Activated T-cell treated with anti-CD3 and anti-CD28 coated beads, Interleukin-2, amount 50 U/mL, for 24 hours (primary cell): ENCODE data around the gene GSC2.

Source experiments
- DNase-seq: peaks from one replicate; pipeline ENCODE4 v3.0.0-alpha.2; 2020
- H3K27ac Mint-ChIP-seq: 2 replicates; pipeline ENCODE4 v1.8.0; 2020; ENCODE audit warnings: mild to moderate bottlenecking, mixed read lengths
- H3K27me3 Mint-ChIP-seq: 2 replicates; pipeline ENCODE4 v1.8.0; 2020; ENCODE audit warnings: mixed read lengths
- H3K36me3 Mint-ChIP-seq: 2 replicates; pipeline ENCODE4 v1.8.0; 2020; ENCODE audit warnings: low read depth, mixed read lengths
- H3K4me1 Mint-ChIP-seq: 2 replicates; pipeline ENCODE4 v1.8.0; 2020; ENCODE audit warnings: low read depth, mixed read lengths
- H3K4me3 Mint-ChIP-seq: 2 replicates; pipeline ENCODE4 v1.8.0; 2020; ENCODE audit warnings: mild to moderate bottlenecking, moderate library complexity, mixed read lengths
- H3K9me3 Mint-ChIP-seq: 2 replicates; pipeline ENCODE4 v1.8.0; 2020; ENCODE audit warnings: mixed read lengths

GSC2 gene

DNA sequence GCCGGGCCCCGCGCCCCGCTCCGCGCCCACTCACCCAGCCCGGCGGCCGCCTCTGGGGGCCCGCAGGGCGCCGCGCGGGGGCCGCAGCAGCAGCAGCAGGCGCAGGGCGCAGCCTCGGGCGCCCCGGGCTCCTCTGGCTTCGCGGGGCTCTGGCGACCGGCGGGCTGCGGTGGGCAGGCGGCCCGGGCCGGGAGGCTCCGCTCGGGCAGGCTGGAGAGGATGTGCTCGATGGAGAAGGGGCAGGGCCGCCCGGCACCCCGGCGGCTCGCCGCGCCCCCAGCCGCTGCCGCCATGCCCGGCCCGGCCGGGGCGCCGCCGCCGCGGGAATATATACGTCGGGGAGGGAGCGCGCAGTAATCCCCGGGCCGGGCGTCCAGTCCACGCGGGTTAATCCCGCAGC lies at the start of gene GSC2:
TSS of gene GSC2 (minus strand) at position 302 of the 400 bp plus-strand sequence. CDS start at position 293, 9 bp downstream.
- H3K4me3 Mint-ChIP-seq = peak within 1 kb of the TSS; percentile 32
- H3K9me3 Mint-ChIP-seq = no peaks in the 10 kb centered on the region
- H3K27me3 Mint-ChIP-seq = peaks cover 52% of the 10 kb centered on the region
- peaks cover 5% of the 10 kb centered on the region for H3K4me1 Mint-ChIP-seq
- no peak for DNase-seq
- no peak within 1 kb of the TSS for H3K27ac Mint-ChIP-seq
- no peaks in the 10 kb centered on the region for H3K36me3 Mint-ChIP-seq

- H3K4me3 Mint-ChIP-seq = no peak overlapping the region
- no peaks in the 10 kb centered on the region for H3K27me3 Mint-ChIP-seq
- peaks cover 6% of the 10 kb centered on the region for H3K4me1 Mint-ChIP-seq
- no peak for DNase-seq
- H3K36me3 Mint-ChIP-seq = no peaks in the 10 kb centered on the region
- H3K27ac Mint-ChIP-seq = no peak overlapping the region
- no peaks in the 10 kb centered on the region for H3K9me3 Mint-ChIP-seq
Observed at GRCh38 chr22:19199479-19199878, 49.4 kb upstream of the GSC2 start.

DNA sequence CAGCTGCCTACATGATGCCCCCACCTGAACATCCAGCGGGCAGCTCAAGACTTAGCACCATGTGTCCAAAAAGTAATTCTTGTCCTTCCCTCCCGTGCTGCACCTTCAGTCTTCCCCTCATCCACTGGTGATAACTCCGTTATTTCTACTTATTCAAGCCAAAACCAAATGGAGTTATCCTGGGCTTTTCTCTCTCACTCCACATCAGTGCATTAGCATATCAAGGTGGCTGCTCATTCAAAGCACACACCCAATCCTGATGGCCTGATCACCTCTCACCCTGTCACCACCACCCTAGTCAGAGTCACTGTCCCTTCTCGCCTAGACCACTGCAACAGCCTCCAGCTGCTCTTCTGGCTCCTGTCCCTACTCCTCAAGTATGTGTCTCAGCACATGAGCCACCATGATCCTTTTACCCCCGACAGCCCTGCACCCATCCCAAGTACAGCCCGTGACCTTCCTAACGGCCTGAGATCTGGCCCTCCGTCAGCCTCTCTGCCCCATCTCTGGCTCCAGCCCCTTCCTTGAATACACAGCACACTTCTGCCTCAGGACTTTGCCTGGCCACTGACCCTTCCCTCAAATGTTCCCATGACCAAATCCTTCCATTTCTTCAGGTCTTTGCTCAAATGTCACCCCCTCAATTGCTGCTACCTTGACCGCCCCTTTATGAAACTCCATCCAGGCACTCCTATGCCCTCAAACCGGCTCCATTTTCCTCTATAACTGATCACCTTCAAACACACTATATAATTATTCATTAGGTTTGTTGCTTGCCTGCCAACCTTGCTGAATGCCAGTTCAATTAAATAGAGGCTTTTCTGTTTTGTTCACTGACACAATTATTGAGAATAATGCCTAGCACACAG lies 48.1 kb upstream of the GSC2 start:
- Mint-ChIP-seq H3K27me3 (no peaks in the 10 kb centered on the region), H3K27ac (no peak overlapping the region)

DNA sequence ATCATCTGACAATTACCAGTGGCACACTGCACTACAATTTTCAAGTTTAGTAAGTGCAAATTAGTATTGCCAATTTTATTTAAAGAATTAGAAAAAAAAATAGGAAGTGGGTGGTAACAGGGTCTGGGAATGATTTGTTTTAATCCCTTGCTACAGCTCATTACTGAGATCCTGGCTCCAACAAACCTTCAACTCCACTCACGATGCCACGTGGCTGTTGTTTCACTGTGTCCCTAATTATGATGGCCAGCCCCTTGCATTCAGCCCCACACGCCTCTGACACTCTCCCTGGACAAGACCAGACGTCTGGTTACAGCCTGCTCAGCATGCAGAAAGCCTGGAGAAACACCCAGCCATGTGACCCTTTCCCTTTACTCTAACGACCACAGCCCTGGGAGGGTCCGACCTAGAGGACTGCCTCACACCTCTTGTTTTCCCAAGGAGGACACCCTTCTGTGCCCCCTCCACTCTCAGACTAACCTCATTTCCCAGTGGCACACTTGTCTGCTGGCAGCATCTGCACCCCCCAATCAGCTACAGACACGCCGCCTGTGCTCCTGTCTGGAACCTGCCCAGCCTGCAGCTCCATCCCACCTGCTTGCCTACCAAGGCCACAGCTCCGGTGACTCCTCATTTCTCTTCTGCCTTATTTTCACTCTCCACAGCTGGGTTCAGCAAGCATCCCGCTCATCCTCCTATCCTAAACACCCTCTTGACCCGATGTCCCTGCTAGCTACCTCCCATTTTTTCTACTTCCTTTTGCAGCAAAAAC lies 46.9 kb upstream of the GSC2 start:
- Mint-ChIP-seq H3K4me1 (peaks cover 6% of the 10 kb centered on the region), H3K9me3 (no peaks in the 10 kb centered on the region), H3K27me3 (no peaks in the 10 kb centered on the region), H3K36me3 (no peaks in the 10 kb centered on the region), H3K4me3 (no peak overlapping the region), H3K27ac (no peak overlapping the region)
- DNase-seq = no peak

More for the DNA sequence above, 48.1 kb upstream of the GSC2 start:
- no peak for DNase-seq
- Mint-ChIP-seq H3K4me3 (no peak overlapping the region), H3K4me1 (peaks cover 6% of the 10 kb centered on the region), H3K9me3 (no peaks in the 10 kb centered on the region), H3K36me3 (no peaks in the 10 kb centered on the region)

GRCh38 chr22:19195796-19196731 lies 46.0 kb upstream of the GSC2 start:
- H3K4me3 Mint-ChIP-seq = no peak overlapping the region
- no peak for DNase-seq
- H3K4me1 Mint-ChIP-seq = peaks cover 6% of the 10 kb centered on the region
- H3K27me3 Mint-ChIP-seq = no peaks in the 10 kb centered on the region
- no peaks in the 10 kb centered on the region for H3K9me3 Mint-ChIP-seq
- no peak overlapping the region for H3K27ac Mint-ChIP-seq
- no peaks in the 10 kb centered on the region for H3K36me3 Mint-ChIP-seq

GRCh38 chr22:19194766-19195536 lies 44.9 kb upstream of the GSC2 start:
- H3K9me3 Mint-ChIP-seq = no peaks in the 10 kb centered on the region
- no peak overlapping the region for H3K27ac Mint-ChIP-seq
- H3K4me3 Mint-ChIP-seq = no peak overlapping the region
- no peak for DNase-seq
- H3K27me3 Mint-ChIP-seq = no peaks in the 10 kb centered on the region
- H3K36me3 Mint-ChIP-seq = no peaks in the 10 kb centered on the region
- H3K4me1 Mint-ChIP-seq = peaks cover 6% of the 10 kb centered on the region

DNA sequence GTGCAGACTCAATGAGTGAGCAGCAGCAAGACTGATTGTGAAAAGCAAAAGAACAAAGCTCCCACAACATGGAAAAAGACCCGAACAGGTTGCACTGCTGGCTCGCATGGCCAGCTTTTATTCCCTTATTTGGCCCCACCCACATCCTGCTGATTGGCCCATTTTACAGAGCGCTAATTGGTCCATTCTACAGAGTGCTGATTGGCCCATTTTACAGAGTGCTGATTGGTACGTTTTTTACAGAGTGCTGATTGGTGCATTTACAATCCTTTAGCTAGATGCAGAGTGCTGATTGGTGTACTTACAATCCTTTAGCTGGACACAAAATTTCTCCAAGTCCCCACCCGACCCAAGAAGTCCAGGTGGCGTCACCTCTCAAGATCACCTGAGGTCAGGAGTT lies 43.8 kb upstream of the GSC2 start:
- Mint-ChIP-seq H3K4me3 (no peak overlapping the region), H3K4me1 (peaks cover 6% of the 10 kb centered on the region), H3K27ac (no peak overlapping the region), H3K36me3 (no peaks in the 10 kb centered on the region), H3K9me3 (no peaks in the 10 kb centered on the region), H3K27me3 (no peaks in the 10 kb centered on the region)
- DNase-seq = no peak

DNA sequence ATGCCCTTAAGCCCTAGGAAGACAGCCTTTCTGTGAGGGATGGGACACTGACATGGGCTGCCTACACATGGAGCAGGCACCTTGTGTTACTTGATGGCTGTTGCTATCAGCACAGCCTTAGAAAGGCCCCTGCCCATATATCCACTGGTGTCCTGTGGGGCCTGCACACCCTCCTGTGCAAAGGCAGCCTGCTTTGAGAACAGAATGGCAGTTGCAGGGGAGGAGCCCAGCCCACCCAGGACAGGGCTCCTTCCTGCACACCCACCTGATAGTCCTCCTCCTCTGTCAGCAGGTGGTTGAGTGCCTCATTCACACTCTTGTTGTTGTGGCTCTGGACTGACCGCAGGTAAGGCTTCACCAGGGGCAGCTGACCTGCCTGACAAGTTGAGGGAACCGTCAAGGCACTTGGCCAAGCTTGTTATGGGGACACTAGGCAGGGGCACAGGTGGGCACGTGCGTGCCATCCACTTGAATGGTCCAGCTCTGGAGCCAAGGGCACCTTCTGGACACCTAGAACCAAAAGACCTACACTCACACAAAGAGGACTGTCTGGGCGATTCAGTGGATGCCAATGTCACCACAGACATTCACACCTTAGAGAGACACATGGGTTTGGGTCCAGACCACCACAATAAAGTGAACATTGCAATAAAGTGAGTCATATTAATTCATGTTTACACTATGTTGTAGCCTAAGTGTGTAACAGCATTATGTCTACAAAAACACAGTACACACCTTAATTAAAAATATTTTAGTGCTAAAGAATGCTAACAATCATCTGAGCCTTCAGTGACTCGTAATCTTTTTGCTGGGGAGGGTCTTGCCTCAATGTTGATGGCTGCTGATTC lies 37.8 kb upstream of the GSC2 start:
- no peaks in the 10 kb centered on the region for H3K4me1 Mint-ChIP-seq
- no peaks in the 10 kb centered on the region for H3K36me3 Mint-ChIP-seq
- no peak overlapping the region for H3K27ac Mint-ChIP-seq
- no peak for DNase-seq
- H3K9me3 Mint-ChIP-seq = no peaks in the 10 kb centered on the region
- H3K27me3 Mint-ChIP-seq = no peaks in the 10 kb centered on the region
- H3K4me3 Mint-ChIP-seq = no peak overlapping the region

DNA sequence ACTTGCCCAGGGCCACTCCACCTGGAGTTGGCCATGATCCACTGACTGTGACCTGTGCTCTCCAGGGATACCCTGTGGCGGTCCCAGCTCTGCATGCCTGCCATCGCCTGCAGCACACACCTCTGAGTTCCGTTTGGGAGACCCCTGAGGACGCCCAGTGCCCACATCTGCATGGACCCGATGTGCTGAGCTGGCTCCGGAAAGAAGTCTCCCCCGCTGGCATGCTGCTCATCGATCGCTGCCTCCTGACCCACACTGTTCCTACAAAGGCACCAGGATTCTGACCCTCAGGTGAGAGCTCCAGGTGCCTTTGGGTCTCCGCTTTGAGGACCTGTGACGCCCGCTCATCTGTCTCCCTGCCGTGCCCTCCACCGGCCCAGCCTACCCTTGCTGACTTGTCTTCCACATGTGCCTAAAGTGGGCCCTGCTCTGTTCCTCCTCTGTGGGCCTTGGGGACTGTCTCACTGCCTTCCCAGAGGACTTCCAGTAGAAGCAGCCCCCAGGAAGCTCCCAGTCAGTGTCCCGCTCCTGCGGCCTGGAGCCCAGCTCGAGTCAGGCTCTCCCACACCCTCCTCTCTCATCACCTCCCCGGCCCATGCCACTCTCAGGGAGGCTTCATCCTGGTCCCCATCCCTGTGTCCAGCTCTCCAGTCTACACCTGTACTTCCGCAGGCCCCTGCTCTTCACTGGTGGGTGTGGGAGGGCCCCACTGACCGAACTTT lies 34.3 kb upstream of the GSC2 start:
- Mint-ChIP-seq H3K4me3 (no peak overlapping the region), H3K9me3 (no peaks in the 10 kb centered on the region), H3K27ac (no peak overlapping the region), H3K36me3 (no peaks in the 10 kb centered on the region), H3K27me3 (no peaks in the 10 kb centered on the region), H3K4me1 (peaks cover 18% of the 10 kb centered on the region)
- DNase-seq = no peak

GRCh38 chr22:19183216-19183615 lies 33.1 kb upstream of the GSC2 start:
- H3K27me3 Mint-ChIP-seq = no peaks in the 10 kb centered on the region
- H3K9me3 Mint-ChIP-seq = no peaks in the 10 kb centered on the region
- no peak overlapping the region for H3K4me3 Mint-ChIP-seq
- H3K27ac Mint-ChIP-seq = no peak overlapping the region
- H3K36me3 Mint-ChIP-seq = no peaks in the 10 kb centered on the region
- H3K4me1 Mint-ChIP-seq = peaks cover 21% of the 10 kb centered on the region
- DNase-seq = no peak

- H3K27ac Mint-ChIP-seq = peak overlapping the region; percentile 51
- H3K4me3 Mint-ChIP-seq = no peak overlapping the region
- no peaks in the 10 kb centered on the region for H3K36me3 Mint-ChIP-seq
- H3K9me3 Mint-ChIP-seq = no peaks in the 10 kb centered on the region
- DNase-seq = no peak
- no peaks in the 10 kb centered on the region for H3K27me3 Mint-ChIP-seq
- H3K4me1 Mint-ChIP-seq = peaks cover 21% of the 10 kb centered on the region
Observed at GRCh38 chr22:19182472-19183157, 32.5 kb upstream of the GSC2 start.

GRCh38 chr22:19181786-19182471 lies 31.8 kb upstream of the GSC2 start:
- peaks cover under 1% of the 10 kb centered on the region for H3K36me3 Mint-ChIP-seq
- H3K4me3 Mint-ChIP-seq = no peak overlapping the region
- no peaks in the 10 kb centered on the region for H3K9me3 Mint-ChIP-seq
- H3K4me1 Mint-ChIP-seq = peaks cover 22% of the 10 kb centered on the region
- H3K27ac Mint-ChIP-seq = peak overlapping the region; percentile 51
- H3K27me3 Mint-ChIP-seq = no peaks in the 10 kb centered on the region
- peak; percentile 37 for DNase-seq
